Measurements from ENCODE around the gene SCAMP1. TPM values are rescaled to one million over a fixed set of nuclear protein-coding genes. Genes with fewer than 3 reads are reported as not detected.

SCAMP1 gene
- polyA plus RNA-seq, 1 donor: 27.3 TPM

GRCh38 chr5:78458843-78459242 lies 98.4 kb downstream of the SCAMP1 start:
- Histone ChIP-seq H3K4me1 (ENCODE audit: control insufficient read depth, insufficient read depth, low read length) (no peaks in the 10 kb centered on the region), H3K9me3 (ENCODE audit: control insufficient read depth, low read depth, low read length) (no peaks in the 10 kb centered on the region), H3K36me3 (ENCODE audit: control insufficient read depth, insufficient read depth, low read length) (peaks cover 4% of the 10 kb centered on the region), H3K4me3 (ENCODE audit: low read length) (no peak overlapping the region), H3K27ac (ENCODE audit: low read length) (no peak overlapping the region), H3K27me3 (ENCODE audit: control insufficient read depth, insufficient read depth, low read length) (no peaks in the 10 kb centered on the region)
- WGBS (ENCODE audit: insufficient coverage, low lambda C conversion rate): no CpG with 5 or more reads among the region's 2 CpGs
- no peak for DNase-seq

GRCh38 chr5:78467140-78467539 lies 106.7 kb downstream of the SCAMP1 start:
- Histone ChIP-seq H3K27me3 (ENCODE audit: control insufficient read depth, insufficient read depth, low read length) (no peaks in the 10 kb centered on the region), H3K9me3 (ENCODE audit: control insufficient read depth, low read depth, low read length) (no peaks in the 10 kb centered on the region), H3K4me3 (ENCODE audit: low read length) (no peak overlapping the region), H3K36me3 (ENCODE audit: control insufficient read depth, insufficient read depth, low read length) (peaks cover 11% of the 10 kb centered on the region), H3K4me1 (ENCODE audit: control insufficient read depth, insufficient read depth, low read length) (no peaks in the 10 kb centered on the region), H3K27ac (ENCODE audit: low read length) (no peak overlapping the region)
- 100% methylated on average over 1 of the region's 1 CpG for WGBS (ENCODE audit: insufficient coverage, low lambda C conversion rate)
- DNase-seq: no peak

DNA sequence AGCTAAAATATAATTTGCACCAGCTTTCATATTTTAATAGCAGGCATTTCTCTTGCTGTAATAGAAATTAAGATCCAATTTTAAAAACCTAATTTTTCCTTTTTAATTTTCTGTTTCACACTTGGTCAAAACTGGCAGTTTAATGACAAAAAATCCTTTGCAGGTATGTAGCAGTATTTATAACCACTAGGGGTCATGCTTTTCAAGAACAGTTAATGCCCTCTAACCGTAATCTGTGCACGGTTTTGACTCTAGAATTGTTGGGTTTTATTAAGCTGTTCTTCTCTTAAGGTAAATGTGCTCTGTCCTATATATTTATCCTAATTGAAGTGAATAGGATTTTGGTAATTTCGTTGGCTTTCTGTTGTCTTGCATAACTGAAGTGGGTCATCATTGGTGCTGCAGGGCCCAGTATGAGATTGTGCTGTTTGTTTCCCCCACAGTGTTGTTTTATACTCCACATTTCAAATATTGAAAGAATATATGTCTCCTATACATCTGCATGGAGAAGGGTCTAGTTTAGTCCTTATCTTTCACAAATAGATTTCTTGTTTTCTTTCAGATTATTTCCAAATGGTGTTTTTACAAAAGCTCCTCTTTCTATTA lies 107.4 kb downstream of the SCAMP1 start:
- peak in 1 of 2 donors; percentile 8 for DNase-seq
- H3K27ac ChIP-seq (ENCODE audit: low read length): no peak overlapping the region
- no peak overlapping the region for H3K4me3 ChIP-seq (ENCODE audit: low read length)
- H3K9me3 ChIP-seq (ENCODE audit: control insufficient read depth, low read depth, low read length): no peaks in the 10 kb centered on the region
- H3K36me3 ChIP-seq (ENCODE audit: control insufficient read depth, insufficient read depth, low read length): peaks cover 11% of the 10 kb centered on the region
- no CpG with 5 or more reads among the region's 3 CpGs for WGBS (ENCODE audit: insufficient coverage, low lambda C conversion rate)
- H3K4me1 ChIP-seq (ENCODE audit: control insufficient read depth, insufficient read depth, low read length): no peaks in the 10 kb centered on the region
- H3K27me3 ChIP-seq (ENCODE audit: control insufficient read depth, insufficient read depth, low read length): no peaks in the 10 kb centered on the region

GRCh38 chr5:78471896-78472295 lies 111.5 kb downstream of the SCAMP1 start:
- no peak overlapping the region for H3K4me3 ChIP-seq (ENCODE audit: low read length)
- no peaks in the 10 kb centered on the region for H3K4me1 ChIP-seq (ENCODE audit: control insufficient read depth, insufficient read depth, low read length)
- no peak overlapping the region for H3K27ac ChIP-seq (ENCODE audit: low read length)
- H3K36me3 ChIP-seq (ENCODE audit: control insufficient read depth, insufficient read depth, low read length): peaks cover 2% of the 10 kb centered on the region
- no peaks in the 10 kb centered on the region for H3K9me3 ChIP-seq (ENCODE audit: control insufficient read depth, low read depth, low read length)
- H3K27me3 ChIP-seq (ENCODE audit: control insufficient read depth, insufficient read depth, low read length): no peaks in the 10 kb centered on the region
- DNase-seq: no peak

DNA sequence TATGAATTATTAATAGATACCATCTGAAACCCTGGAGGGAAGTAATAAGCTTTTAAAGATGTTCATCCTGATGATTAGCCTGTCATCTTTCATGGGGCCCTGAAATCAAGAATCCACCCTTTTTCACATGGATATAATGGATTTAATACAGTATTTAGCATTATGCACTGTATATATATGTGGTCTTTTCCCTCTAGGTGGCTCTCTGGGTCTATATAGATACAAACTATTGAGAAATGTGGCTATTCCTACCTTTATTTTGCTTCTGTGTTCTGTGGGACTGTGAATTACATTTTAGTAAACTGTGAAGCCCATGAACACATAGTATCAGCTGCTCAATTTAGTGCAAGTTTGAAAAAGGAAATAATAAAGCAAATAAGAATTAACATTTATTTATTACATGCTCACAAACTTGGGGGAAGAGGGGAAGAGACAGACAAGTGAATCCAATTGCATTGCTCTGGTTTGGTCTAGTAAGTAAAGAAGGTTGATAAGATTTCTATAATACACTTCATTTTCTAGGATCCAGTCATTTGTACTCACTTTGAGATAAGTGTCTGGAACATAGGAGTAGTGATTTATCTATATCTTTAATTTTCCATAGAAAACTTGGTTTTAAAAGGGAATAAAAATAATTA lies 112.2 kb downstream of the SCAMP1 start:
- Histone ChIP-seq H3K27me3 (ENCODE audit: control insufficient read depth, insufficient read depth, low read length) (no peaks in the 10 kb centered on the region), H3K4me1 (ENCODE audit: control insufficient read depth, insufficient read depth, low read length) (no peaks in the 10 kb centered on the region), H3K9me3 (ENCODE audit: control insufficient read depth, low read depth, low read length) (no peaks in the 10 kb centered on the region), H3K36me3 (ENCODE audit: control insufficient read depth, insufficient read depth, low read length) (peaks cover 6% of the 10 kb centered on the region), H3K4me3 (ENCODE audit: low read length) (no peak overlapping the region), H3K27ac (ENCODE audit: low read length) (no peak overlapping the region)
- no peak for DNase-seq

GRCh38 chr5:78473751-78474150 lies 113.3 kb downstream of the SCAMP1 start:
- H3K4me3 ChIP-seq (ENCODE audit: low read length): no peak overlapping the region
- WGBS (ENCODE audit: insufficient coverage, low lambda C conversion rate): no CpG with 5 or more reads among the region's 1 CpG
- no peak overlapping the region for H3K27ac ChIP-seq (ENCODE audit: low read length)
- no peaks in the 10 kb centered on the region for H3K27me3 ChIP-seq (ENCODE audit: control insufficient read depth, insufficient read depth, low read length)
- H3K9me3 ChIP-seq (ENCODE audit: control insufficient read depth, low read depth, low read length): no peaks in the 10 kb centered on the region
- H3K36me3 ChIP-seq (ENCODE audit: control insufficient read depth, insufficient read depth, low read length): peaks cover 6% of the 10 kb centered on the region
- DNase-seq: no peak
- no peaks in the 10 kb centered on the region for H3K4me1 ChIP-seq (ENCODE audit: control insufficient read depth, insufficient read depth, low read length)

- Histone ChIP-seq H3K36me3 (ENCODE audit: control insufficient read depth, insufficient read depth, low read length) (peaks cover 6% of the 10 kb centered on the region), H3K4me3 (ENCODE audit: low read length) (no peak overlapping the region), H3K27ac (ENCODE audit: low read length) (no peak overlapping the region), H3K4me1 (ENCODE audit: control insufficient read depth, insufficient read depth, low read length) (no peaks in the 10 kb centered on the region), H3K9me3 (ENCODE audit: control insufficient read depth, low read depth, low read length) (no peaks in the 10 kb centered on the region), H3K27me3 (ENCODE audit: control insufficient read depth, insufficient read depth, low read length) (no peaks in the 10 kb centered on the region)
- no peak for DNase-seq
- no CpG with 5 or more reads among the region's 3 CpGs for WGBS (ENCODE audit: insufficient coverage, low lambda C conversion rate)
Measured at GRCh38 chr5:78475370-78475769, 115.0 kb downstream of the SCAMP1 start.

- no peak overlapping the region for H3K4me3 ChIP-seq (ENCODE audit: low read length)
- no peaks in the 10 kb centered on the region for H3K9me3 ChIP-seq (ENCODE audit: control insufficient read depth, low read depth, low read length)
- no CpG with 5 or more reads among the region's 1 CpG for WGBS (ENCODE audit: insufficient coverage, low lambda C conversion rate)
- DNase-seq: no peak
- H3K4me1 ChIP-seq (ENCODE audit: control insufficient read depth, insufficient read depth, low read length): no peaks in the 10 kb centered on the region
- no peak overlapping the region for H3K27ac ChIP-seq (ENCODE audit: low read length)
- H3K36me3 ChIP-seq (ENCODE audit: control insufficient read depth, insufficient read depth, low read length): peaks cover 8% of the 10 kb centered on the region
- H3K27me3 ChIP-seq (ENCODE audit: control insufficient read depth, insufficient read depth, low read length): no peaks in the 10 kb centered on the region
Measured at GRCh38 chr5:78476795-78477194, 116.4 kb downstream of the SCAMP1 start.

DNA sequence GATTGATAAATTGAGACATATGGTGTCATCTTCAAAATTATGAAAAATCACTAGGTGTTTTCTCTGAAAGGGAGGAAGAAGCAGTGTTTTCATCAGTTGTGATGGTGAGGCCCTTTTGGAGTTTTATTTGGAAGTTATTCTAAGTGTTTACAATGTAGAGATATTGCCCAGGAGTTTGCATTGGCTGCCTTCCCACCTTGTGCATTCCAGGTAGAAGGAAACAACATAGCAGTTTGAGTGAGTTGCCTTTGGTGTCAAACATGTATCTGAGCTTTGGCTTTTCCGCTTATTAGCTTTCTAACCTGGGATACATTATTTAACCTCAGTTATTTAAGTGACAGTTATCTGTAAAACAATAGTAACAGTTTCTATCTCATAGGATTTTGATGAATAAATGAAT lies 122.5 kb downstream of the SCAMP1 start:
- Histone ChIP-seq H3K27ac (ENCODE audit: low read length) (no peak overlapping the region), H3K9me3 (ENCODE audit: control insufficient read depth, low read depth, low read length) (no peaks in the 10 kb centered on the region), H3K4me3 (ENCODE audit: low read length) (no peak overlapping the region), H3K4me1 (ENCODE audit: control insufficient read depth, insufficient read depth, low read length) (no peaks in the 10 kb centered on the region), H3K36me3 (ENCODE audit: control insufficient read depth, insufficient read depth, low read length) (peaks cover 33% of the 10 kb centered on the region), H3K27me3 (ENCODE audit: control insufficient read depth, insufficient read depth, low read length) (no peaks in the 10 kb centered on the region)
- DNase-seq: no peak
- WGBS (ENCODE audit: insufficient coverage, low lambda C conversion rate): 80% methylated on average over 1 of the region's 1 CpG

GRCh38 chr5:78483809-78484521 lies 123.5 kb downstream of the SCAMP1 start:
- Histone ChIP-seq H3K4me3 (ENCODE audit: low read length) (no peak overlapping the region), H3K27me3 (ENCODE audit: control insufficient read depth, insufficient read depth, low read length) (no peaks in the 10 kb centered on the region), H3K36me3 (ENCODE audit: control insufficient read depth, insufficient read depth, low read length) (peaks cover 42% of the 10 kb centered on the region), H3K4me1 (ENCODE audit: control insufficient read depth, insufficient read depth, low read length) (peaks cover 4% of the 10 kb centered on the region), H3K27ac (ENCODE audit: low read length) (no peak overlapping the region), H3K9me3 (ENCODE audit: control insufficient read depth, low read depth, low read length) (no peaks in the 10 kb centered on the region)
- no CpG with 5 or more reads among the region's 3 CpGs for WGBS (ENCODE audit: insufficient coverage, low lambda C conversion rate)
- DNase-seq: no peak

GRCh38 chr5:78486218-78486617 lies 125.8 kb downstream of the SCAMP1 start:
- Histone ChIP-seq H3K27me3 (ENCODE audit: control insufficient read depth, insufficient read depth, low read length) (no peaks in the 10 kb centered on the region), H3K4me3 (ENCODE audit: low read length) (no peak overlapping the region), H3K9me3 (ENCODE audit: control insufficient read depth, low read depth, low read length) (no peaks in the 10 kb centered on the region), H3K36me3 (ENCODE audit: control insufficient read depth, insufficient read depth, low read length) (peaks cover 53% of the 10 kb centered on the region), H3K4me1 (ENCODE audit: control insufficient read depth, insufficient read depth, low read length) (peaks cover 5% of the 10 kb centered on the region), H3K27ac (ENCODE audit: low read length) (no peak overlapping the region)
- DNase-seq: no peak
- no CpG with 5 or more reads among the region's 2 CpGs for WGBS (ENCODE audit: insufficient coverage, low lambda C conversion rate)
